NCI-H524 (cell line): ENCODE data around the gene SH2B2.
"Not testable (repeated sequence)": the region's sequence is repeated elsewhere in the genome, so short reads cannot be mapped to it uniquely, and the experiment has no call there.

Experiments
- DNase-seq, 2 experiments: peaks; one replicate each; lab custom pipeline; 2025; lab: John Stamatoyannopoulos, UW

Gene SH2B2

GRCh38 chr7:102305414-102306268 is 19.0 kb downstream of the SH2B2 start:
- no peak for DNase-seq

DNA sequence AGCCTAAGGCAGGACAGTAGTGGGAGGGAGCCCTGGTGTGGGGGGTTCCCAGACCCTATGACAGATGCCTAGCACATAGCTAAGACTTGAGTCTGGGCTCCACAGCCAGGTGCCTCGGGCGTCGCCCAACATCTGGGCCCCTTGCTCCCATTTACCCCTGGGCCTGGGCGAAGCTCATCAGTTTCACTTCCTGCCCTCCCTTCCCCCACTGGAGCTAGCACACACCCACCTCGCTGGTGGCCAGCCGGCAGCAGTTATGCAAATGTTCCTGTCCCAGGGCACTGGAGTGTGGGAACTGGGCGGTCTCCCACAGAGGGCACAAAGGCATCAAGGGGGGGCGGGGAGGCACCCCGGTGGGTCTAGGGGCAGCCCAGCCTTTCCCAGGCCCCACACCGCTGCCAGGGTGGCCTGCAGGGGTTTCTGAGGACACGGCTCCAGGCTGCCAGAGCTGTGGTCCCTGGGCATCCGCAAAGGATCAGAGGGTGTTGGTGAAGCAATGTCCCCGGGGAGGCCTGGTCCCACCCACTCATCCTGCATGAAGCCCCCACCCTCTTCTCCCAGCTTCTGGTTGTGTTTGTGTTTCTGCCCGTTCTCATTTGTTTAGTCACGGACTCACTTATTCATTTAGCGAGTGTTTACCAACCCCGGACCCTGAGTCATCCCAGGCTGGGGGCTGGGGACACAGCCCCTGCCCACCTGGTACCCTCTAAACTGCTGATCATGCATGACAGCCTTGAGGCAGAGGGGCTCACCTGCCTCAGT is 20.4 kb downstream of the SH2B2 start:
- no peak for DNase-seq

GRCh38 chr7:102310414-102310815 is 23.7 kb downstream of the SH2B2 start:
- peak; percentile 85 to 95 for DNase-seq

DNA sequence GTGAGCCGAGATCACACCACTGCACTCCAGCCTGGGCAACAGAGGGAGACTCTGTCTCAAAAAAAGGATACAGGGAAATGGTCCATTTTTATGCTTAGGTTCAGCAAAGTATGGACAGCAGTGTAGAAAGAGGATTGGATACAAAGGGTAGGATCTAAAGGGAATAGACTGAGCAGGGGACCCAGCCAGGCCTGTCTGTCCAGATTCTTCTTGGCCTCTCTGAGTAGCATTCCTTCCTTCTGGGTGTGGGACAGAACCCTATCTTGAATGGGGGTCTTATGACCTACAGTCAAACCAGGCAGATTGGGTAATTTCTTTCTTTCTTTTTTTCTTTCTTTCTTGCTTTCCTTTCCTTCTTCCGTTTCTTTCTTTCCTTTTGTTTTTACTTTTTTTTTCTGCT is 25.6 kb downstream of the SH2B2 start:
- no peak for DNase-seq

GRCh38 chr7:102313997-102314780 is 27.5 kb downstream of the SH2B2 start:
- DNase-seq: no peak

DNA sequence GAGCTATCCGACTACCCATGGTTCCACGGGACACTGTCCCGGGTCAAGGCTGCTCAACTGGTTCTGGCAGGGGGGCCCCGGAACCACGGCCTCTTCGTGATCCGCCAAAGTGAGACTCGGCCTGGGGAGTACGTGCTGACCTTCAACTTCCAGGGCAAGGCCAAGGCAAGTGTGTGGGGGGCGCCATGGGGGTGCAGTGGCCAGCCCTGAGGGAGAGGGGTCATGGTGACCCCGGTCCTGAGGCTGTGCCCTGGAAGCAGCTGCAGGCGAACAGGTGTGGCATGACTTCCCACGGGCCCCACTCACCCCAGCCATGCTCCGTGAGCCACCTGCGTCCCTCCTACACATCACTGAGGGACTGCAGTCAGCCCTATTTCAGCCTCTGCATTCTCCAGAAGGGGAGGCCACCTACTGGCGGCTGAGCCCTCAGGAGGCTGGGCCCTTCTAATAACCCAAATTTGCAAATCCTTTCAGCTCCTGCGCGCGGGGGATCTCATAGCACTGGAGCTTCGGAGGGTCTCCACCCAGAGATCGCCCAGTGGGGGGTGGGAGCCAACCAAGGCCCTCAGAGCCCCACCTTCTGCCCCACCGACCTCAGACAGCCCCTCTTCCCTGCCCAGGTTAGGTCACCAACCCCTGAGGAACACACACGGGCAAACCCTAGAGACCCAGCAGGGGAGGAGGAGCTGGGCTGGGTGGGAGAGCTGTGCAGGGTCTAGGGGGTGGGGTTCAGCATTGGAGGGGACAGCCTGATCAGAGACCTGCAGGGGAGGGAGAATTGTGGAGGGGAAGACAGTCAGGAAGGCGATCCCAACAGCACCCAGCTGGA is 30.8 kb downstream of the SH2B2 start:
- no peak for DNase-seq

DNA sequence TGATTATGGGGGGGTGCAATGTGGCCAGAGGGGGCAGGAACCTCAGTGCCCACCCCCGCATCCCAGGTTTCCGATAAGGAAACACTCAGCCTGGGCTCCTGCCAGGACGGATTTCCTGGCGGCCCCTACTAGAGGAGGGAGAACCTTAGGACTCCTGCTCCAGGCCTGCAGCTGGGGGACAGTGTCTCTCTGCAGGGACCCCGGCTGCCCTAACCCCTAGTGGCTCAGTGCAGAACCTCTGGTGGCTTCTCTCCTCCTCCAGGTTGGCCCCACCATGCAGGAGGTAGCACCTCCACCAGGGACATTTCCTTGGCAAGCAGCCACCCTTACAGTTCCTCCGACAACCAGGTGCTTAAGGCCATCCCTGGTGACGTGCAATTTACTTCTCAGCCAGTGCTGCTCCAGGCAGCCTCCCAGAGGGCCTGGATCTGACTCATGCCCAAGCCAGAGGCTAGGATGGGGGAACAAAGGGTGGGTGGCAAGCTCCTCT is 31.9 kb downstream of the SH2B2 start:
- no peak for DNase-seq

DNA sequence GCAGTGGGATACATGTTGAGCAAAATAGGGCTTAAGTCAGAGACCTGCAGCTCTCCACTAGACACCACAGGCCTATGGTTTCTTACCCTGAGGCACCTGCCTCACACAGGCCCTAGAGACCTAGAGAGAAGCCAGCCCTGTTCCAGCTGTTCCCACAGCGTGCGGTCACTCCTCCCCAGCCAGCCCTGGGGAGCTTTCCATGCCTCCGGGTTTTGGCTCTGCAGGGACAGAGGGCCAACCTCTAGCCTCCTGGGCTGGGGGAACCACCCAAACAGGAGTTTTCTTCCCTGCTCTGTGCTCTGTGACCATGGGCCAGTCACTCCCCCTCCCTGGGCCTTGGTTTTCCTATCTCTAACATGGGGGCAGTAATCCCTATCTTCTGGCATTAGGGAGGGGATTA is 33.0 kb downstream of the SH2B2 start:
- DNase-seq: no peak

DNA sequence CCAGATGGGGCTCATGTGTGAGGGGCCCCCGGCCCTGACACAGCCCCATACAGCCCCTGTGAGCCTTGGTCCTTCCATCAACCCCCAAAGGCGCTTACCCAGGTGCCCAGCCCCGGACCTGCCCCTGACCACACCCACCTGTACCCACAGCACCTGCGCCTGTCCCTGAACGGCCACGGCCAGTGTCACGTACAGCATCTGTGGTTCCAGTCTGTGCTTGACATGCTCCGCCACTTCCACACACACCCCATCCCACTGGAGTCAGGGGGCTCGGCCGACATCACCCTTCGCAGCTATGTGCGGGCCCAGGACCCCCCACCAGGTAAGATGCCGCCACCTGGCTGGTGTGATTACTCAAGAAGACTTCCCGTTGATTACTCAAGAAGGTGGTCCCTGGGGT is 33.5 kb downstream of the SH2B2 start:
- DNase-seq: no peak

DNA sequence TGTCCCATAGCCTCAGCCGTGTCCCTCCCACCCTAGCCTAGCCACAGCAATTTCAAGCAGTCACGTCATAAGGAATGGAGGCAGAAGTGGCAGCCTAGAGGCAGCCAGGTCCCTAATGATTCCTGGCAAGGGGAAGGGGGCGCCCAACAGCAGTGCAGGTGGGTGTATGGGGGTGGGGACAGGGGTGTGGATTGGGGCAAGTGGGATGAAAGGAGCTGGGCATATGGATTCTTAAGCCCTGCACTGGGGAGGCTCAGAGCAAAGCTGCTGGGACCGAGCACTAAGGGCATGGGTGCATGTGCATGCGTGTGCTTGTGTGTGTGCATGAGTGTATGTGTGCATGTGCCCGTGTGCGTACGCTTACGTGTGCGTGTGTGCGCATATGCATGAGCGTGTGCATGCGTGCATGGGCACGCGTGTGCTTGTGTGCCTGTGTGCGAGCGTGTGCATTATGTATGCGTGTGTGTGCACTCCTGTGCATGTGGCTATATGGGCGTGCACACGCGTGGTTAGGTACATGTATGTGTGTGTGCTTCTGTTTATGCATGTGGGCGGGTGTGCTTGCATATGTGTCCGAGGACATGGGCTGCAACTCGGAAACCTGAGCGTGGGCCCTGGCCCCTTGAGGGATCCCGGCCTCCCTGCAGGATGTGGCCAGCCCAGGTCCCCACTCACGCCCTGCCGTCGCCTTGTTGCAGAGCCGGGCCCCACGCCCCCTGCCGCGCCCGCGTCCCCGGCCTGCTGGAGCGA is 34.1 kb downstream of the SH2B2 start:
- DNase-seq: no peak

- no peak for DNase-seq
Observed at GRCh38 chr7:102321351-102322201, 34.9 kb downstream of the SH2B2 start.

- no peak for DNase-seq
Observed at GRCh38 chr7:102322202-102322715, 35.6 kb downstream of the SH2B2 start.

DNA sequence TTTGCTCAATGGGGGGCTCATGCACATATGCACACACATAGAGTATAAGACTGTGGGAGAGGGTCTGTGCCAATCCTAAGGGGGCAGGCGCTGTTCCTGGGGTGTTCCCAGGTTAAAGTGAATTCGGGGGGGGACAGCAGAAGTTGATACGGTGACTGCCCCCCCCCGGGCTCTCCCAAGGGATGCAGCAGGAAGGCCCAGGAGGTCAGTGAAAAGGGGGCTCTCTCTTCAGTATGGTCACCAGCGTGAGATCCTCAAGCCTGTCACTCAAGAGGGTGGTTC is 37.2 kb downstream of the SH2B2 start:
- DNase-seq: no peak

DNA sequence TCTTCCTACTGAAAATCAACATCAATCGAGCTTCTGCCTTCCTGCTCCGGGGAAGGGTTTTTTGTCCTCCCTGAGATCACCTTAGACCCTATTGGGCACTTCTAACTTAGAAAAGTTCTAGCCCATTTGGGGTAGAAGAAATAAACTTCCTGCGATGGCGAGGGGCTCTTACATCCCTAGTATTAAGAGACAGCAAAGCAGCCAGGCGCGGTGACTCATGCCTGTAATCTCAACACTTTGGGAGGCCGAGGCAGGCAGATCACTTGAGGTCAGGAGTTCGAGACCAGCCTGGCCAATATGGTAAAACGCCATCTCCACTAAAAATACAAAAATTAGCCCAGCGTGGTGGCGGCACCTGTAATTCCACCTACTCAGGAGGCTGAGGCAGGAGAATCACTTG is 38.4 kb downstream of the SH2B2 start:
- not testable (repeated sequence) for DNase-seq

GRCh38 chr7:102326157-102326889 is 39.7 kb downstream of the SH2B2 start:
- no peak for DNase-seq

DNA sequence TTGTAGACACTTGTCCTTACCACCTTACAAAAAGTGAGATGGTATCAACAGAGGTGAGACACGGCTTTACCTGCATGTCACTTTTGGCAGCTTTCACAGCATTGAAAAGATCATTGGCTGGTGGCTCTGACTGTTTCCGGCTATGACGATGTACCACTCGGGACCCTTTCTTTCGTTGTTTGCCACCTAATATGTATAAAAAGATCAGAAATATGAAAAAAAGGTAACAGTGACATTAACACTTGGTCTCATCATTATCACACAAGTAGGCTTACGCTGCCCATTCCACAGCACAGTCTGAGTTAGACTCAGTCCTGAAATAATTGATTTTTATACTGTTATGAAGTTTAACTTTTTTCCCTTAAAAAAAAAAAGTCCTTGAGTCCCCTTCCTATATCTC is 40.5 kb downstream of the SH2B2 start:
- DNase-seq: not testable (repeated sequence)

DNA sequence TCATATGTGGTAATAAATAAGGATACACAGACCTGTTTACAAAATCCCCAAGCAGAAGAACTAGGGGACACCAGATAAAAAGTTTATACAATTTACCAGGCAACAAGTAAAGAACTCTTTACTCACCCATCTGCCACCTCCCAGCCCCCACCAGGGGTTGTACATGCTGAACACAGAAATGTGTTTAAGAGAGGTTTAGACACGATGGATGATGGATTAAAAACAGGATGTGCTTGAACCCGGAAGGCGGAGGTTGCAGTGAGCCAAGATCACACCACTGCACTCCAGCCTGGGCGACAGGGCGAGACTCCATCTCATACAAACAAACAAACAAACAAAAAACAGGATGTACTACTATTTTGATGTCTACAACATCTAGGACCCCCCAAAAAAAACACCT is 42.2 kb downstream of the SH2B2 start:
- DNase-seq: not testable (repeated sequence)

DNA sequence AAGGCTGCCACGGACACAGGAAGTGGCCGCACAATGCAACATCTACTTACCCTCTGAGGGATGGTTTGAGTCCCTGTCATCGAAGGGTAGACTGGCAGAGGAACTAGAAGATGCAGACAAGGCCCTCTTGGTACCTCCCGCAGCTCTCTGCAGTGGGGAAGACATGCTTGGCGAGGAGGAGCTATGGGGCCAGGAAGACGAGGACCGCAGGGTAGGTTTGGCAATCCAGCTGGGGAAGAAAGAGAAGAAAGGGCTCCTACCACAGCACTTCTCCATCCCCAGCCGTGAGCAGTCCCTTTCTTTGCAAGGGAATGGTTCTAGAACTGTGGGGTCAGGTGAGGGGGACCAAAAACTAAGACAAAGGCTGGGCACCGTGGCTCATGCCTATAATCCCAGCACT is 42.7 kb downstream of the SH2B2 start:
- not testable (repeated sequence) for DNase-seq
